Activated CD8-positive, alpha-beta memory T cell treated with anti-CD3 and anti-CD28 coated beads, Interleukin-2, amount 10 ng/mL, durations not matched to agents 7 days and 5 days (primary cell): ENCODE measurements around the gene PCDH9. TPM values are rescaled to one million over a fixed set of nuclear protein-coding genes. Genes with fewer than 3 reads are reported as not detected.

Experiments used
- ATAC-seq: fragments of 150-1000 bp; cut with Tn5 transposase; one replicate; pipeline ENCODE4 v1.10.0; 2021; ENCODE audit warnings: moderate library complexity
- CTCF ChIA-PET: fragments of 350-600 bp; sonication (Branson Sonifier 250); formaldehyde crosslinking; loops from one replicate; lab custom pipeline; 2021; ENCODE audit warnings: antibody characterized with exemption; lab: Charles Lee
- DNase-seq: peaks from one replicate; pipeline ENCODE4 v3.0.0-alpha.2; 2020
- H3K27ac Mint-ChIP-seq: one replicate; pipeline ENCODE4 v1.8.0; 2021; ENCODE audit warnings: mild to moderate bottlenecking, mixed read lengths
- H3K27me3 Mint-ChIP-seq: one replicate; pipeline ENCODE4 v1.8.0; 2021; ENCODE audit warnings: mixed read lengths
- H3K36me3 Mint-ChIP-seq: one replicate; pipeline ENCODE4 v1.8.0; 2021; ENCODE audit warnings: mild to moderate bottlenecking, mixed read lengths
- H3K4me1 Mint-ChIP-seq: one replicate; pipeline ENCODE4 v1.8.0; 2021; ENCODE audit warnings: mixed read lengths
- H3K4me3 Mint-ChIP-seq: one replicate; pipeline ENCODE4 v1.8.0; 2021; ENCODE audit warnings: mild to moderate bottlenecking, moderate library complexity, mixed read lengths
- H3K9me3 Mint-ChIP-seq: one replicate; pipeline ENCODE4 v1.8.0; 2022; ENCODE audit warnings: low read depth, mixed read lengths
- total RNA-seq, 2 experiments: library from RNA; stranded (reverse); gene quantifications; one replicate each; pipeline ENCODE4 v1.2.3, GENCODE V29; 2021

The PCDH9 gene
- total RNA-seq, 2 experiments from 2014 or later = 0.14 to 0.15 TPM

DNA sequence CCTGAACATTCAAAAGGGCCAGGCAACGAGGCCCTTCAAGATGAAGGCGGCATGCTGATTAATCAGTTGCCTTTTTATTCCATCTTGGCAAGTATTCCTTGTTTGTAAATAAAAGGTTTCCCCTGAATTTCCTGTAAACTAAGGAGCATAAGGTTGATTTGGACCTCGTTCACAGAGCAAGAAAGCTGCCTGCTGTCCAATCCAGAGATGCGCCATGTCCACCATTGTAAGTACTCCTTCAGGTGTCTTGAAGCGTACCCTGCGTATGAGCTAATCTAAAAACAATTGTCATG, 884.7 kb downstream of the PCDH9 start:
- H3K4me1 Mint-ChIP-seq = no peaks in the 10 kb centered on the region
- no peaks in the 10 kb centered on the region for H3K27me3 Mint-ChIP-seq
- H3K9me3 Mint-ChIP-seq = peaks cover 21% of the 10 kb centered on the region
- no peak overlapping the region for H3K4me3 Mint-ChIP-seq
- no peak for ATAC-seq
- DNase-seq = no peak
- CTCF ChIA-PET = no interaction called here
- H3K27ac Mint-ChIP-seq = no peak overlapping the region
- H3K36me3 Mint-ChIP-seq = no peaks in the 10 kb centered on the region

DNA sequence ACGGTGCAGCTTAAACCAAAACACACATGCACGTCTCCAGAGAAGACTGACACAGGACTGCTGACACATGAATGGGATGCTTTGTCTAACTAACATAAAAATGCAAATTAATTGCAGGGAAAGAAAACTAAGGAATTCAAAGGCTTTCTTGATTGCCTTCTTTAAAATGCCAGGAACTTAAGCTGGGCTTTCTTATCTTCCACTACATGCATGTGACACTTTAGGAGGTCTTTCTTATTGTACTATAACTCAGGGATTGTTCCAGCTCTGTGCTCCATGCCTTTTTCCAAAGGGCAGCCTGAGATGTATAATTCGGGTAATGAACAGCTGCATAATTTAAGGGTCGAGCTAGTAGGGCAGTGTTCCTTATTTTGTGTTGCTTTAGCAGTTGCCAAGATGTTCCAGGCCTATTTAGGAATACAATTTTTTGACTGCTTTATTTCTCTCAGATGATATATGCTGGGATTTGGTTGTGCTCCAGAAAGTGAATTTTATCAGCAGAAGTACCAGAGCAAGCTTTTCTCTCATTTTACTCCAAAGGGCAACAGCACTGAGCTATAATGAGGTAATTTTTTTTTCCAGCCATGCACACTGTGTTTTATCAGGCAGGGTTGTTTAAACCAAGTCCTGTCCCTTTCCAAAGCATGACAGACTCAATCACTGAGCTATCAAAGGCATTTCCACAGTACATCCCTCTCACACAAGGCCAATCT, 885.2 kb downstream of the PCDH9 start:
- H3K27me3 Mint-ChIP-seq = no peaks in the 10 kb centered on the region
- ATAC-seq = no peak
- no peak overlapping the region for H3K27ac Mint-ChIP-seq
- H3K4me3 Mint-ChIP-seq = no peak overlapping the region
- CTCF ChIA-PET = no interaction called here
- no peaks in the 10 kb centered on the region for H3K36me3 Mint-ChIP-seq
- peaks cover 18% of the 10 kb centered on the region for H3K9me3 Mint-ChIP-seq
- no peaks in the 10 kb centered on the region for H3K4me1 Mint-ChIP-seq
- DNase-seq = no peak

DNA sequence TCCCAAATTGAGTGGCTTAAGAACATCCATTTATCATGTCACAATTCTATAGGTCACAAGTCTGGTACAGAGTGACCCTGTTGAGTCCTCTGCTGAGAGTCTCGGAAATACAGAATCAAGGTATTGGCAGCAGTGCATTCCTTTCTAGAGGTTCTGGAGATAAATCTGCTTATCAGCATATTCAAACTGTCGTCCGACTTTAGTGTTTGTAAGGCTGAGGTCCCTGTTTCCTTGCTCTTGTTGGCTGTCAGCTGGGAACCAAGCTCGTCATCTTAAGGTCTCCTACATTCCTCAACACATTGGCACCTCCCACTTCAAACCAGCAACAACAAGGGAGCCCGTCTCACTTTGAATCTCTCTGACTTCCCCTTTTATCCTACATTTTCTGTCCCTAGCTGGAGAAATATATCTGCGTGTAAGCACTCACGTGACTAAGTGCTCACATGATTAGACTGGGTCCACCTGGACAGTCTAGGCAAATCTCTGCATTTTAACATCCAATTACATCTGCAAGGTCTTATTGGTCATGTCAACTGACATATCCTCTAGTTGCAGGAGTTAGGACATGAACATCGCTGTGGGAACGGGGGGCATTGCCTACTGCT, 886.8 kb downstream of the PCDH9 start:
- ATAC-seq (no peak), DNase-seq (no peak)
- no peaks in the 10 kb centered on the region for H3K4me1 Mint-ChIP-seq
- H3K4me3 Mint-ChIP-seq = no peak overlapping the region
- CTCF ChIA-PET = no interaction called here
- no peak overlapping the region for H3K27ac Mint-ChIP-seq
- H3K9me3 Mint-ChIP-seq = peaks cover 12% of the 10 kb centered on the region
- H3K27me3 Mint-ChIP-seq = no peaks in the 10 kb centered on the region
- H3K36me3 Mint-ChIP-seq = no peaks in the 10 kb centered on the region

DNA sequence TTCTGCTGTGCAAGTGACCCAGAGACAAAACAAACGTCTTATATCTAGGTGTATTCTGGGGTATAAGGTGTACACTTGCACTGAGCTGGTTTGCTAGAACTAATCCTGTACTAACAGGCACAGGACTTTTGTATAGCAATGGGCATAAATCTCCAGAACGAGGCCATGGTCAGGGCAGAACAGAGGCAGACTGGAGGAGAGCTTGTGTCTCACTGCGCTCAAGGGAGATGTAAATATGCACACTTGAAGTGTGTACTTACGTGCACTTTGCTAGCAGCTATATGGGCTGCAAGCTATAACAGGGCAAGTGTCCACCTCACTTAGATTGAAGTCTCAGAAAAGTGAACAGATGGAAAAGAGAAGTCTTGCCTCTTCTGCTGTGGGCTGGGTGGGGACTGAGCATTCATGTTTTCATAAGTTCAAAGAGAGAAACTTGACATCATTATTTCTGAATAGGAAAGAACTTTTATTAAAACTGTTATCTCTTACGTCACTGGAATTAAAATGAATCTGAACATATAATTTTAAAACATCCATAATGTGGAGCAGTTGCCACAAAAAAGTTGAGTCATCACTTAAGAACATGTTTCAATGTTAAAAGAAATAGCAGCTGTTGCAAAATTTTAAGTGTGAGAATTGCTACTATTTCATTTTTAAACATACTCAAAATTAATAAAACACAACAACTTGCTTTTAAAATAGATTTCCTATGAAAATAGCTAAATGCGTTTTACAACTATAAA, 888.3 kb downstream of the PCDH9 start:
- ATAC-seq (no peak), DNase-seq (no peak)
- CTCF ChIA-PET = no interaction called here
- Mint-ChIP-seq H3K36me3 (no peaks in the 10 kb centered on the region), H3K27me3 (no peaks in the 10 kb centered on the region), H3K4me3 (no peak overlapping the region), H3K4me1 (no peaks in the 10 kb centered on the region), H3K9me3 (peaks cover 7% of the 10 kb centered on the region), H3K27ac (no peak overlapping the region)

DNA sequence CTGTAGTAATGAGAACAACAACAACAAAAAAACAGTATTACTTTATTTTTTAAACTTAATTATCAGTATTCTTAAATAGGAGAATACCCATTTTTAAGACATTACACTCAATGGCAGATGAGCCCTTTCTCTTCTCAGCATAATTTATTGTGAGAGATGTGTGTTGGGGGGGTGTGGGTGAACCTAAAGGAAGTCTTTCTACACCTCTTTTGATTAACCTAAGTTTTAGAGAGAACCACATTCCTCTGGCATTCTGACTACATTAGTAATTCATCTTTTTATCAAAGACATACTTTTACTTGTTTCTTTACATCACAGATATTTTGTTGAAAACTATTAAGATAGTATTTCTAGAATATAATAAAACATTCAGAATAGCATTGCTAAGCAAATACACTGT, 890.9 kb downstream of the PCDH9 start:
- Mint-ChIP-seq H3K4me1 (no peaks in the 10 kb centered on the region), H3K36me3 (no peaks in the 10 kb centered on the region), H3K27ac (no peak overlapping the region), H3K9me3 (peaks cover 7% of the 10 kb centered on the region), H3K27me3 (no peaks in the 10 kb centered on the region), H3K4me3 (no peak overlapping the region)
- DNase-seq = no peak
- CTCF ChIA-PET = no interaction called here
- no peak for ATAC-seq

DNA sequence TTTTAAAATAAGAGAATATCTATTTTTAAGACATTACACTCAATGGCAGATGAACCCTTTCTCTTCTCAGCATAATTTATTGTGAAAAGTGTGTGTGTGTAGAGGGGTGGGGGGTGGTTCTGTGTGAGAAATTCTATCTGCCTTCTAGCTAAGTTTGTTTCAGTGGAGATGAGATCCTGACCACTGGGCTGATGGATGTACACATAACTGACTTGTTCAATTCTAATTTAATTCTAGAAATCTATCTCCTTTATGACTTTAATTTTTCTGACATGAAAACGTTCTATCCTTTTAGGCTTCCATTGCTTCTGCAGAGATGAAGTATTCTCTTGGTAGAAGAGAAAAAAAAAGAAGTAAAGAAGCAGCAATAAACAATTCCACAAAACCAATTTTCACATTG, 891.6 kb downstream of the PCDH9 start:
- ATAC-seq = no peak
- Mint-ChIP-seq H3K27ac (no peak overlapping the region), H3K9me3 (peaks cover 6% of the 10 kb centered on the region), H3K4me1 (no peaks in the 10 kb centered on the region), H3K36me3 (no peaks in the 10 kb centered on the region), H3K4me3 (no peak overlapping the region), H3K27me3 (no peaks in the 10 kb centered on the region)
- CTCF ChIA-PET = no interaction called here
- no peak for DNase-seq

DNA sequence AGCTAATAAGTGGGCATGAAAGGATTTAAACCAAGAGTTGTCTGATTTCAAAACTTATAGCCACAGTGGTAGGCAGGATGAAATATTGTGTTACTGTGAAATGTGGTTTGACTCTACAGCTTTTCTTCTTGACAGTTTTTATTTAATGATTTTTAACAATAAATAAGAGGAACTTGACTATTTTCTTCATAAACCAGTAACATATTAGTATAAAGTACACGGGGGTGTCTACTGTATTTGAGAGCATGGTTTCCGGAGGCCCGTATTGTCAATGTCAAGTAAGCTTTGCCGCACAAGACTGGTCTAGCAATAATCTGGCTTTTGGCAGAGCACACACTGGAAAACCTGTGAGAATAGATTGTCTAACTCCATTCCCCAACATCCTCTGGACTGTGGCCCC, 894.5 kb downstream of the PCDH9 start:
- ATAC-seq = no peak
- Mint-ChIP-seq H3K27me3 (no peaks in the 10 kb centered on the region), H3K4me3 (no peak overlapping the region), H3K27ac (no peak overlapping the region), H3K36me3 (no peaks in the 10 kb centered on the region), H3K4me1 (no peaks in the 10 kb centered on the region), H3K9me3 (no peaks in the 10 kb centered on the region)
- DNase-seq = no peak
- CTCF ChIA-PET = no interaction called here

DNA sequence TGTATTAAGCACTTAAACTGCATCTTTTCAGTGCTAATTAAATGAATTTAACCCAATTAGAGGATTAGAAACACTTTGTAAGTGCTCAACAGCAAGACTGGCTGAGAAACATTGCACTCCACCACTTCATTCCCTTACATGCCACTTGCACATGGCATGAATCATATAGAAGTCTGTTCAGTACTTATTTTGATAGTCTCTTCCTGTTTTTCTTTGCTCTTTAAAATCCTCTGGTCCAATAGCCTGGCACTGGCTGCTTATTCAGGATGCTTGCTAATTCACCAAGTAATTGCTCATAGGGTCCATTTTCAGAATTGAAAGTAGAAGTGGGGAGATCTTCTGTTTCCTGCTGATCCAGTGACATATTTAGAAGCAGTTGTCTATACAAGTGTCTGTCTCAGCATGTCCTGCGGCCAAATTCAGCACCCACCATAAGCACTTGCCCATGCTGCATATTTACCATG, 900.1 kb downstream of the PCDH9 start:
- ATAC-seq (no peak), DNase-seq (no peak)
- H3K9me3 Mint-ChIP-seq = peaks cover 2% of the 10 kb centered on the region

DNA sequence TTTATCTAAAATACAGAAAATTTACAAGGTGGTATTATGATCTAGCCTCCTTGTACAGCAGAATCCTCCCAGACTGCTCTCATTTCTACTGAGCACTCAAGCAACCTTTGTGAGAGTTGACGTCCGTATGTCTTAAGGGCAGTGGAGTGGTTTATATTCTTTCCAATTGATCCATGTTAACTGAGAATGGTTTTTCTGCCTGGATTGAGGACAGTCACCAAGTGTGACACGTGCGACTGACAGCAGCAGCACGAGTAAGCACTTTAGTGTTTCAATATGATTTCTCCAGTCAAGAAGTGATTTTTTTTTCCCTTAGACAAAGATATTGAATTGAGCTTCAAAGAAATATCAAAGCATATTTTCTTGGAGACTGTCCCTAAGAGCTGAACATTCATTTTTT, 901.7 kb downstream of the PCDH9 start:
- Mint-ChIP-seq H3K27me3 (no peaks in the 10 kb centered on the region), H3K36me3 (no peaks in the 10 kb centered on the region), H3K4me1 (no peaks in the 10 kb centered on the region), H3K27ac (no peak overlapping the region), H3K9me3 (peaks cover 2% of the 10 kb centered on the region), H3K4me3 (no peak overlapping the region)
- CTCF ChIA-PET = no interaction called here
- DNase-seq = no peak
- no peak for ATAC-seq

More for the DNA sequence above, 900.1 kb downstream of the PCDH9 start:
- Mint-ChIP-seq H3K4me3 (no peak overlapping the region), H3K27me3 (no peaks in the 10 kb centered on the region), H3K27ac (no peak overlapping the region), H3K4me1 (no peaks in the 10 kb centered on the region), H3K36me3 (no peaks in the 10 kb centered on the region)
- CTCF ChIA-PET = no interaction called here

DNA sequence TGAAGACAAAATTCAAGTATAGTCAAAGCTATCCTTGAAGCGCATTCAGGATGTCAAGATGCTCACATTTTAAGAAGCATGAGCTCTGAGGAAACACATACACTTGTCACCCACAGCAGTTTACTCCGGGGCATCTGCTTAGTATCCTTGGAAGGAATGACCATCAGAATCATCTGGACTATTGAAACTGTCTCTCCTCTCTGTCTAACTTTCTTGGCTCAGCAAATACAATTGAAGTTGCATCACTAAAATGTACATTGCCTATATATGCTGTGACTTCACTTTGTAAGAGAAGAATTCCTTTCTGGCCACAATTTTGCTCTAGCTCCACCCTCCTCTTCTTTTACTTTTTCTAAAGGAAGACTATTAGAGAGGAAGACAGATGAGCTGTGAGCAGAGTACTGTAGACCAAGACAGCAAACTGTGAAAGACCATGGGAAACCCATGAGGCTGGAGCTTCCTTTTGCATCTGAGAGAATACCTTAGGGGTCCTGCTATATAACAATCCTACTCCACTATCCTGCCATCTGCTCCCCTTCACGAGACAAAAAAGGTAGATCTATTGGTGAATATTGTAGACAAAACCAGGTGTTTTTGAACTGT, 906.3 kb downstream of the PCDH9 start:
- H3K27me3 Mint-ChIP-seq = no peaks in the 10 kb centered on the region

DNA sequence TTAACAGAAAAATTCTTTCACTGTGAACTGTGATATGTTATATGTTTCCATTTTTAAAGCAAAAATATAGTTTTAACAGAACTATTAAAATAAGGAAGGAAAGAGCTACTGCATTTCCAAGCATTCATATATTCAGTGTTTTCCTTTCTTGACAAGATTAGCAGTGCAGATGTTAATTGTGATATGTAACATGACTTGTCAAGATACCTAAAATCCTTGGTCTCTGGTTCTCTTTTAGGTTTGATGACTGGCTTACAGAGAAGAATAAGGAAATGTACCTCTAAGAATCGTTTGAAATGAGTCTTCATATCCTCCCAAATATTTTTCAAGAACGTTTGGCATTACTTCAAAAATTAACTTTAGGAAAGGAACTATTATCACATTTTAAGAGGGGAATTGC, 907.2 kb downstream of the PCDH9 start:
- Mint-ChIP-seq H3K4me3 (no peak overlapping the region), H3K4me1 (no peaks in the 10 kb centered on the region), H3K36me3 (no peaks in the 10 kb centered on the region), H3K9me3 (peaks cover 2% of the 10 kb centered on the region), H3K27ac (no peak overlapping the region), H3K27me3 (no peaks in the 10 kb centered on the region)
- DNase-seq = no peak
- no peak for ATAC-seq
- CTCF ChIA-PET = no interaction called here

More for the DNA sequence above, 906.3 kb downstream of the PCDH9 start:
- H3K9me3 Mint-ChIP-seq = peaks cover 2% of the 10 kb centered on the region
- CTCF ChIA-PET = no interaction called here
- no peak overlapping the region for H3K4me3 Mint-ChIP-seq
- no peak overlapping the region for H3K27ac Mint-ChIP-seq
- DNase-seq (no peak), ATAC-seq (no peak)
- H3K4me1 Mint-ChIP-seq = no peaks in the 10 kb centered on the region
- no peaks in the 10 kb centered on the region for H3K36me3 Mint-ChIP-seq

DNA sequence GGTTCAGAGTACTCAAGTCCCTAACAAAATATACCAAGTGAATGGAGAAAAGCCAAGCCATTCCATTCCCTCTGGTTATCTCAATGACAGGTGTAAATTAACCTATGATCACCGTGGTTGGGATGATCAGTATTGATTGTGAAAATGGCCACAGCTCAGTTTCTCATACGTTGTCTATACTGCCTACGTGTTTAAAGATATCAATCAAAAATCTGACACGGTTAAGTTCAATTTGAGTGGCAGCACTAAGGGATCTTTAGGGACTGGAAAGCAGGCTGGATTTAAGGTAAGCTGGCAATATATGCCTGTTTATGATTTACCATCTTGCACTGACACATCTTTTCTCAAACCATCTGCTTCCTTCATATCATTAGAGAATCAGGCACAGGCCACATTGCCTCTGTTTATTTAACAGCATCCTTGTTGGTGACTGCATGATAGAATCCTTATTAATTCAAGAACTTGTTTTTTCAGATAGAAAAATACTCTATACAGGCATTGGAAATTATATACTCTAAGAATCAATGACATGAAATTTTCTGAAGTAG, 907.9 kb downstream of the PCDH9 start:
- no peaks in the 10 kb centered on the region for H3K36me3 Mint-ChIP-seq
- CTCF ChIA-PET = no interaction called here
- ATAC-seq (no peak), DNase-seq (no peak)
- H3K27ac Mint-ChIP-seq = no peak overlapping the region
- no peaks in the 10 kb centered on the region for H3K27me3 Mint-ChIP-seq
- peaks cover 2% of the 10 kb centered on the region for H3K9me3 Mint-ChIP-seq
- no peaks in the 10 kb centered on the region for H3K4me1 Mint-ChIP-seq
- no peak overlapping the region for H3K4me3 Mint-ChIP-seq

DNA sequence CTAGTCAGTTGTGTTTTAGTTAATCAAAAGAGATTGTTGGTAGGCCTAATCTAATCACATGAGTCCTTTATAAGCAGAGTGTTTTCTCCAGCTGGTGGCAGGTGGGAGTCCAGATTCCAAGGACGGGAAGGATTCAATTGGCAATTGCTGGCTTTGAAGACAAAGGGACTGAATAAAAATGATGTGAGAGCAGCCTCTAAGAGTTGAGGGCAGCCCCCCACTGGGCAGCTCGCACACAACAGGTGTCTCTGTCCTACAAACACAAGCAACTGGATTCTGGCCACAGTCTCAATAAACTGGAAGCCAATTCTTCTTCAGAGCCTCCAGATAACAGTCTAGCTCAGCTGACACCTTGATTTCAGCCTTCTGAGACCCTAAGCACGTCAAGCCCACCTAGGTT, 915.2 kb downstream of the PCDH9 start:
- Mint-ChIP-seq H3K27me3 (no peaks in the 10 kb centered on the region), H3K27ac (no peak overlapping the region), H3K4me1 (no peaks in the 10 kb centered on the region), H3K36me3 (no peaks in the 10 kb centered on the region), H3K4me3 (no peak overlapping the region), H3K9me3 (peaks cover 9% of the 10 kb centered on the region)
- DNase-seq (no peak), ATAC-seq (no peak)
- CTCF ChIA-PET = no interaction called here
